HG03097 (cell line): Measurements from ENCODE around the gene ACAA1.
"Not testable (repeated sequence)": the region's sequence is repeated elsewhere in the genome, so short reads cannot be mapped to it uniquely, and the experiment has no call there.

ENCODE experiments used
- ATAC-seq: cut with Tn5 transposase; IDR thresholded peaks from one replicate; pipeline ENCODE4 v1.9.1; 2021; ENCODE audit not compliant: unreplicated experiment, low FRiP score

Gene ACAA1

GRCh38 chr3:38137615-38138348 lies 855 bp upstream of the ACAA1 start:
- ATAC-seq: no peak

- peak; percentile 3 for ATAC-seq
These were observed 542 bp downstream of the ACAA1 start for GRCh38 chr3:38136393-38136776.

DNA sequence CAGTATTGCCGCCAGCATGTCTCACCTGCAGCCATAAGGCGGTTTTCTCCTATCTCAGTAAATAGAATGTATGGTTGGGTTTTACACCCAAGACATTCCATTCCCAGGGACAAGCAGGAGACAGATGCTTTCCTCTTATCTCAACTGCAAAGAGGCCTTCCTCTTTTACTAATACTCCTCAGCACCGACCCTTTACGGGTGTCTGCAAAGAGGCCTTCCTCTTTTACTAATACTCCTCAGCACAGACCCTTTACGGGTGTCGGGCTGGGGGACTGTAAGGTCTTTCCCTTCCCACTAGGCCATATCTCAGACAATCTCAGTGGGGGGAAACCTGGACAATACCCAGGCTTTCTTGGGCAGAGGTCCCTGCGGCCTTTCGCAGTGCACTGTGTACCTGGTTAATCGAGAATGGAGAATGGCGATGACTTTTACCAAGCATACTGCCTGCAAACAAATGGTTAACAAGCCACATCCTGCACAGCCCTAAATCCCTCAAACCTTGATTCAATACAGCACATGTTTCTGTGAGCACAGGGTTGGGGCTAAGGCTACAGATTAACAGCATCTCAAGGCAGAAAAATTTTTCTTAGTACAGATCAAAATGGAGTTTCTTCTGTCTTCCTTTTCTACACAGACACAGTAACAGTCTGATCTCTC lies 1.2 kb downstream of the ACAA1 start:
- ATAC-seq: not testable (repeated sequence)

DNA sequence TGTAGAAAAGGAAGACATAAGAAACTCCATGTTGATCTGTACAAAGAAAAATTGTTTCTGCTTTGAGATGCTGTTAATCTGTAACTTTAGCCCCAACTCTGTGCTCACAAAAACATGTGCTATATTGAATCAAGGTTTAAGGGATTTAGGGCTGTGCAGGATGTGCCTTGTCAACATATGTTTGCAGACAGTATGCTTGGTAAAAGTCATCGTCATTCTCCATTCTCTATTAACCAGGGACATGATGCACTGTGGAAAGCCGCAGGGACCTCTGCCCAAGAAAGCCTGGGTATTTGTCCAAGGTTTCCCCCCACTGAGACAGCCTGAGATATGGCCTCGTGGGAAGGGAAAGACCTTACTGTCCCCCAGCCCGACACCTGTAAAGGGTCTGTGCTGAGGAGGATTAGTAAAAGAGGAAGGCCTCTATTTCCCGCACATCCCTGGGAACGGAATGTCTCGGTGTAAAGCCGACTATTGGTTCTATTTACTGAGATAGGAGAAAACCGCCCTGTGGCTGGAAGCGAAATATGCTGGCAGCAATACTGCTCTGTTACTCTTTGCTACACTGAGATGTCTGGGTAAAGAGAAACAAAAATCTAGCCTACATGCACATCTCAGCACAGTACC lies 2.3 kb downstream of the ACAA1 start:
- ATAC-seq: not testable (repeated sequence)

DNA sequence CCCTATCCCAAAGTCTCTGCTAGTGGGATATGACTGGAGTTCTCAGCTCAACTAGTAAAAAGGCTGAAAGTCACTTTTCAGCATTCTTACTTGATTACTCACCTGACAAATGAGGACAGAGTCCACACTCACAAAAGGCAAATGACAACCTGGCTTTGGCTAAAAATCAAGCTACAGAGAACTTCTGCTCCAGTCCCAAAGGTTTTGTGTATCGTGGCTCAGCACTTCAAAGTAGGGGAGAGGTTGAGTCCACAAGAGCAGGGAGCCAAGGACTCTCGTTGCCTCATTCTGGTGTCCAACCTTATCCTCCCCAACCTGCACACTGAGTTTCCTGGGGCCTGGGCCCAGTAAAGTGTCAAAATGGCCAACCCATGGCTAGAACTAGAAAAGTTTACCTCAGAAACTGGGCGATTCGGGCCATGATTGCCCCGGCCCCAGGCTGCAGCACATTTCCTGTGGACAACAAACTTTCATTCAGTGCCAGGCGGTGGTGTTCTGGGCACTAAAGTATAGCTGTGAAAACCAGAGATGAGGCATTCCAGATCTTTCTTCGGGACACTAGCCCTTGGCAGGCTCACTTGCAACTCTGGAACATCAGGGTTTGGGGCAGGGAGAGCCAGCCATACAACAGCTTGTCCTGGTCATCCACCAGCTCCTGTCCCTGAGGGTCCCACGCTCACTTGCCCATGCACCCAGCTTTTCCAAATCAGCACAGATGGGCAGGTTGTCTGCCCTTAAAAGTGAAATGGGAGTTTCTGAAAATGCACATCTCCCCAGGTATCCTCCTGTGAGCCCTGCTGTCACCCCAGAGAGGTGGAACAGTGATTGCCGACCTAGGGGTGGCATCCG lies 3.1 kb downstream of the ACAA1 start:
- no peak for ATAC-seq

DNA sequence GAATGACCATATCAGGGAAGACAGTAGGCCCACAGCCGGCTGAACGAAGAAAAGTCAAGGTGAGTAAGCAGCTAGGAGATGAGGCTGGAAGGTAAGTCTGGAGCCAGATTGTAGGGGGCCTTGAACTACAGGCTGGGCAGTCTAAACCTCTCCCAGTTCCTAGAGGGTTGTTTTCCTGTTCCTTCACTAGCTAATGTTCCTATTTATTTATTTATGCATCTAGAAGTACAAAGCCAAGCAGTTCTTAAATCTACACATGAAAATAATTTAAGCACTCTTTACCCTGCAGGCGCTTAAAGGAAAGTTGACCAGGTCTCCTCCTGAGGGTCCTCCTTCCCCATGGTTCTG lies 3.7 kb downstream of the ACAA1 start:
- no peak for ATAC-seq

GRCh38 chr3:38131621-38132369 lies 5.1 kb downstream of the ACAA1 start:
- no peak for ATAC-seq

DNA sequence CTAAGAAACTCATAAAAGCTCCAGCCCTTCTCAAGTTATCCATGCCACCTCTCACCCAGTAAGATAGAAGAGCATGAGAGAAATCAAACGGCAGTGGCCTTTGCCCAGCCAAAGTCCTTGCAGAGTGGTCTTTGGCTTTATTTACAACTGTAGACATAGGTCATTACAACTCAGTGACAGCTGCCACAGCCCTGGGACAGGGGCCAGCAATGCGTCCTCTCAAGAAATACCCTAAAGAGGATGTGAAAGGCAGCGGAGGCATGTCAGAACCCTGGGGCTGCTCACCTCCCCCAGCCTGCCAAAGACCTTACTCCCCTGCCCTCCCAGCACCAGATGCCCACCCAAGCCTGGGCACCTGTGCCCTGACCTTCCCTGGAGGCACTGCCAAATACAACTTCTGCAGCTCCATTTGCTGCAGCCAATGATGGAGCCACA lies 6.3 kb downstream of the ACAA1 start:
- no peak for ATAC-seq

DNA sequence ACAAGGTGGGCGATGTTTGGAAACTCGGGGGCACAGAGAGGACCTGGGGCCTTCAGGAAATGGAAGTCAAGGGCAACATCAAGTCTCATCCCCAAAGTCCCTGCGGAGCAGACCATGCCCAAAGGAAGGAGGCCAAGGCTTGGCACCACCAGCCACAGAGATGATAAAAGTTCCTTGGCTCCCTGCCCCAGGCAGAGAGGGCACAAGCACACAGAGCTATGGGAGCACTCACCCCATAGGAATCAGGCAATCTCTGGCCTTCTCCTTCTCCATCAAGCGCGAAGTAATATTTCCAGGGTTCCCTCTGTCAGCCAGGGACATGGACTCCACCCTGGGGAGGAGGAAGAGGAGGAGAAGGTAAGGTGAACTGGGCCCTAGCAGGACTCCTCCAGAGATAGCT lies 7.9 kb downstream of the ACAA1 start:
- no peak for ATAC-seq

- ATAC-seq: no peak
These were observed 8.6 kb downstream of the ACAA1 start for GRCh38 chr3:38128303-38128655.

DNA sequence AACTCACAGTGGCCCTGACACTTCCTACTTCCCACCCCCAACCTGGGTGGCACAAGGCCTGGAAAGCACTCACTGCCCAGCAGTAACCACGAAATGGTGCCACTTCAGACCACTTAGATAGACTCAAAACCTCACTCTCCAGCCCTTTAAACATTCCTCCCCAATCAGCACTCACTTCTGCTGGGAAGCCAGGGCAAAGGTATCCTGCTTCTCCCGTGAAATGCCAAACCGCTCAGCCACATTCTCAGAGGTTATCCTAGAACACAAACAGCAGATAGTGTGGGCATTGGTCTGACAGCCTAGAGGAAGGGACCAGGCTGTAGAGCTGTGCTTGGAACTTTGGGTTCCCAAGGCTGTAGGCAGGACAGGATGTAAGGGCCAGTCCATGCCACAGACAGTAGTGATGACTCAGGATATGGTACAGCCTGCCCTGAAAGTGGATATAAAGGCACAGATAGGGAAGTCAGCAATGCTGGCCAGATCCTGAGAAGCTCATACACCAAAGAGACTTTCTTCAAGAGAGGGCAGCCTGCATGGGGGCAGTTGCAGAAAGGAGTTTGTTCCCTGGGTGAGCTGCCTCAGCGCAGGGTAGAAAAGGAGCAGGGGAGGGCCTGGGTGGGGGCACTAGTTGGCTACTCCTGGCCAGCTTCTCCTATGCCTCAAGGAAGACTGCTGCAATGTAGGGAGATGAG lies 9.2 kb downstream of the ACAA1 start:
- ATAC-seq: no peak

- ATAC-seq: no peak
These were observed 10.6 kb downstream of the ACAA1 start for GRCh38 chr3:38126121-38126892.

GRCh38 chr3:38125305-38126120 lies 11.4 kb downstream of the ACAA1 start:
- no peak for ATAC-seq

GRCh38 chr3:38124324-38125122 lies 12.4 kb downstream of the ACAA1 start:
- no peak for ATAC-seq

DNA sequence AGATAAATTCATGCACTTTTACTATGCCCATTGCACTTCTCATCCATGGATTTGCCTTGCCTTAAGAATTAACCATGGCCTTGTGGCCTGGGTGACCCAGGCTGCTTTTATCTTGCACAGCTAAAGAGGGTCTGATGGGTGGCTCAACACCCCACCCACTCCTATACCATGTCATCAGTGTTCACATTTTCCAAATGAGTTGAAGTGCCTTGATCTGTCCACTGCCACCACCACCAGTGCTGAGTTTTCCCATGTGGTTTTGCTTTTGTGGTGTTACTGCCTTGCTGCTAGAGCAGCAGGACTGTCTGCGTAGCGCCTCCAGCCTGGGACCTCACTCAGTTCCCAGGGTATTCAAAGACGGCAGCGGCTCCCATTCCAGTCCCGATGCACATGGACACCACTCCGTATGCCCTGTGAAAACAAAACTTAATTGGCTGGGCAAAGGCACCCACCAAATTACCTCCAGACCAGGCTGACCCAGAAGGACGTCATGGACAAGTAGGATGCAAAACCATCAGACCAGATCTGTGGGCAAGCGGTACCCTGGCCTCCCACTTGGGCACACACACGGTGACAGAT lies 14.1 kb downstream of the ACAA1 start:
- ATAC-seq: no peak

GRCh38 chr3:38121832-38122461 lies 15.0 kb downstream of the ACAA1 start:
- no peak for ATAC-seq

- no peak for ATAC-seq
These were observed 15.5 kb downstream of the ACAA1 start for GRCh38 chr3:38121451-38121831.
